Keratinocyte (primary cell): ENCODE results near the gene ASTN2. TPM values are rescaled to one million over a fixed set of nuclear protein-coding genes. Genes with fewer than 3 reads are reported as not detected.

ENCODE experiments used
- DNase-seq: peaks from one replicate; pipeline ENCODE4 v3.0.0-alpha.2; 2011; ENCODE audit warnings: low read depth, missing footprints, low spot score
- FAIRE-seq: peaks from 2 replicates; lab custom pipeline; 2011; peaks lifted over from hg19 to GRCh38; lab: Jason Lieb, UNC
- H2AFZ ChIP-seq: 2 replicates; pipeline ENCODE4 v1.6.0; 2012; ENCODE audit warnings: low read length, control low read depth, inconsistent platforms; ENCODE audit not compliant: control insufficient read depth
- H3K27ac ChIP-seq: 2 replicates; pipeline ENCODE4 v1.5.1; 2011; ENCODE audit warnings: low read length; ENCODE audit not compliant: control insufficient read depth, insufficient read depth
- H3K27me3 ChIP-seq: 3 replicates; pipeline ENCODE4 v1.6.0; 2011; ENCODE audit warnings: low read length; ENCODE audit not compliant: control insufficient read depth, insufficient read depth; ENCODE audit errors: extremely low read depth
- H3K36me3 ChIP-seq, 2 experiments: 2 replicates in 1 of 2; 3 replicates in 1 of 2; pipeline ENCODE4 v1.5.1; 2011; ENCODE audit warnings: low read length in 2 of 2, mild to moderate bottlenecking in 1 of 2; ENCODE audit not compliant: control insufficient read depth in 2 of 2, insufficient read depth in 2 of 2; ENCODE audit errors: extremely low read depth in 1 of 2
- H3K4me1 ChIP-seq: 3 replicates; pipeline ENCODE4 v1.5.1; 2011; ENCODE audit warnings: low read length; ENCODE audit not compliant: control insufficient read depth, insufficient read depth; ENCODE audit errors: extremely low read depth
- H3K4me2 ChIP-seq: 3 replicates; pipeline ENCODE4 v1.6.0; 2011; ENCODE audit warnings: low read depth, low read length; ENCODE audit not compliant: control insufficient read depth, insufficient read depth; ENCODE audit errors: extremely low read depth
- H3K4me3 ChIP-seq, 3 experiments: fragments of 200-600 bp in 1 of 3; sonication (generic) in 1 of 3; 2 replicates in 2 of 3; 3 replicates in 1 of 3; pipeline ENCODE4 v1.5.1; 2011 to 2016; ENCODE audit warnings: low read length in 3 of 3, mild to moderate bottlenecking in 3 of 3, control low read depth in 2 of 3, inconsistent platforms in 1 of 3, low read depth in 1 of 3, mixed read lengths in 1 of 3, mixed run types in 1 of 3, moderate library complexity in 1 of 3; ENCODE audit not compliant: control insufficient read depth in 2 of 3, insufficient read depth in 2 of 3; ENCODE audit errors: extremely low read depth in 1 of 3
- H3K79me2 ChIP-seq: 2 replicates; pipeline ENCODE4 v1.6.0; 2012; ENCODE audit warnings: low read length; ENCODE audit not compliant: control insufficient read depth, insufficient read depth
- H3K9ac ChIP-seq: 3 replicates; pipeline ENCODE4 v1.6.0; 2011; ENCODE audit warnings: low read length; ENCODE audit not compliant: control insufficient read depth, insufficient read depth; ENCODE audit errors: extremely low read depth
- H3K9me1 ChIP-seq: 3 replicates; pipeline ENCODE4 v1.6.0; 2011; ENCODE audit warnings: low read length; ENCODE audit not compliant: control insufficient read depth, insufficient read depth; ENCODE audit errors: extremely low read depth
- H3K9me3 ChIP-seq: 2 replicates; pipeline ENCODE4 v1.5.1; 2012; ENCODE audit warnings: low read depth, low read length; ENCODE audit not compliant: control insufficient read depth
- H4K20me1 ChIP-seq: 3 replicates; pipeline ENCODE4 v1.6.0; 2011; ENCODE audit warnings: low read length; ENCODE audit not compliant: control insufficient read depth, insufficient read depth; ENCODE audit errors: extremely low read depth
- CTCF ChIP-seq, 3 experiments: IDR thresholded peaks in 1 of 3; conservative IDR thresholded peaks in 1 of 3; optimal IDR thresholded peaks in 1 of 3; 2 replicates in 2 of 3; 3 replicates in 1 of 3; pipeline versions ENCODE3 to v1.5.1; 2011; ENCODE audit warnings: low read length in 3 of 3, mild to moderate bottlenecking in 3 of 3, moderate library complexity in 2 of 3, control low read depth in 1 of 3, inconsistent platforms in 1 of 3; ENCODE audit not compliant: insufficient read depth in 2 of 3; ENCODE audit errors: extremely low read depth in 1 of 3
- EZH2 ChIP-seq: IDR thresholded peaks from one replicate; pipeline ENCODE4 v1.6.1; 2012; ENCODE audit warnings: inconsistent platforms, mild to moderate bottlenecking, low read length, moderate library complexity
- dilution Hi-C: fragments of 300-500 bp; cut with MboI; formaldehyde crosslinking; loops from one replicate; pipeline ENCODE4 v1.7.0; 2020; ENCODE audit warnings: low sequenced_read_pairs; ENCODE audit not compliant: extremely low pct_ligation_motif_present
- polyA plus RNA-seq, 5 experiments: library from polyadenylated mRNA; depleted of rRNA in 3 of 5; stranded (reverse) in 3 of 5; stranded (forward) in 1 of 5; unstranded in 1 of 5; fragments of >200 nt; gene quantifications; 1 replicate in 1 of 5; 2 replicates in 3 of 5; 3 replicates in 1 of 5; pipeline versions ENCODE4 v1.2.1 to v1.2.3, GENCODE V29; 2011 to 2012; ENCODE audit warnings: missing spikeins in 2 of 5, low read depth in 1 of 5, low replicate concordance in 1 of 5

The ASTN2 gene
- polyA plus RNA-seq, 1 donor (not counting 4 experiments of a cell fraction or from before 2014, with no cell fraction given), result 0.31 TPM

GRCh38 chr9:116604251-116604650, 810.6 kb downstream of the ASTN2 start:
- Histone ChIP-seq H3K4me3 (no peak overlapping the region), H3K4me1 (no peaks in the 10 kb centered on the region), H3K9ac (no peak overlapping the region), H2AFZ (no peak overlapping the region), H3K9me1 (no peaks in the 10 kb centered on the region), H3K4me2 (no peak overlapping the region), H3K27ac (no peak overlapping the region), H3K9me3 (no peaks in the 10 kb centered on the region), H4K20me1 (no peaks in the 10 kb centered on the region), H3K27me3 (no peaks in the 10 kb centered on the region), H3K36me3 (no peaks in the 10 kb centered on the region), H3K79me2 (no peaks in the 10 kb centered on the region)
- no peak for DNase-seq
- dilution Hi-C loops, result no loop called here
- no peak for TF ChIP-seq CTCF (optimal IDR thresholded peaks at IDR 0.05 in 1 of 3, IDR thresholded peaks at IDR 0.05 in 1 of 3, conservative IDR thresholded peaks at IDR 0.05 in 1 of 3; ENCODE audit: extremely low read depth in 1 of 3, insufficient read depth in 2 of 3, low read length in 3 of 3)
- TF ChIP-seq EZH2, result no peak
- FAIRE-seq, result no peak

DNA sequence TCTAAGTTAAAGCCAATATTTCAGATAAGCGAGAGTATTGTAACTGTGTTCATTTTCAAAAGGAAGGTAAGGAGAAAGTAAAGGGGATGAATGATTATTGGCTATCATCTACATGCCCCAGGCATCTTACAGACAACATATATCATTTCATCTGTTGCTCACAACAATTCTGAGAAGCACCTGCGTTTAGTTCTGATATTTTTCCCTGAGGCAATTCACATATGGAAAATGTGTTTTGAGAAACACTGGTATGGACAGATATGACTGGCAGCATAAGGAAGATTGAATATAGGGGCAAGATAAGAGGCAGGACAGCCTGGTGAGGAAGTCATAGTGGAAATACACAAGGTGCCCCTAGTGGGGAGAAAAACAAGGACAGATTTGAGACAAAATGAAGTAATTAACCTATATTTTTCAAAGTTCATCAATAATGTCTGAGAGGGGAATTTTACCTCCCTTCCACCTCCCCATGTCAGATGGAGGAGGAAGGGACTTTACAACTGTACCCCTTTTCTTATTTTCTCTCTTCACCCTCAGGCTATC, 815.4 kb downstream of the ASTN2 start:
- Histone ChIP-seq H3K27ac (no peak overlapping the region), H2AFZ (no peak overlapping the region), H3K9me3 (no peaks in the 10 kb centered on the region), H3K79me2 (no peaks in the 10 kb centered on the region), H3K9me1 (no peaks in the 10 kb centered on the region), H3K36me3 (no peaks in the 10 kb centered on the region), H3K4me2 (no peak overlapping the region), H3K4me1 (peaks cover 5% of the 10 kb centered on the region), H3K4me3 (no peak overlapping the region), H3K9ac (no peak overlapping the region), H3K27me3 (no peaks in the 10 kb centered on the region), H4K20me1 (no peaks in the 10 kb centered on the region)
- dilution Hi-C loops, result no loop called here
- no peak for TF ChIP-seq EZH2
- no peak for TF ChIP-seq CTCF (optimal IDR thresholded peaks at IDR 0.05 in 1 of 3, IDR thresholded peaks at IDR 0.05 in 1 of 3, conservative IDR thresholded peaks at IDR 0.05 in 1 of 3; ENCODE audit: extremely low read depth in 1 of 3, insufficient read depth in 2 of 3, low read length in 3 of 3)
- FAIRE-seq, result no peak
- DNase-seq, result no peak
